T1000 (cell line): ENCODE results near the gene TGFB1I1.
"Not testable (repeated sequence)": the region's sequence is repeated elsewhere in the genome, so short reads cannot be mapped to it uniquely, and the experiment has no call there.

Experiments used
- DNase-seq: peaks from one replicate; lab custom pipeline; 2025; ENCODE audit warnings: mixed read lengths; lab: John Stamatoyannopoulos, UW

Gene TGFB1I1

DNA sequence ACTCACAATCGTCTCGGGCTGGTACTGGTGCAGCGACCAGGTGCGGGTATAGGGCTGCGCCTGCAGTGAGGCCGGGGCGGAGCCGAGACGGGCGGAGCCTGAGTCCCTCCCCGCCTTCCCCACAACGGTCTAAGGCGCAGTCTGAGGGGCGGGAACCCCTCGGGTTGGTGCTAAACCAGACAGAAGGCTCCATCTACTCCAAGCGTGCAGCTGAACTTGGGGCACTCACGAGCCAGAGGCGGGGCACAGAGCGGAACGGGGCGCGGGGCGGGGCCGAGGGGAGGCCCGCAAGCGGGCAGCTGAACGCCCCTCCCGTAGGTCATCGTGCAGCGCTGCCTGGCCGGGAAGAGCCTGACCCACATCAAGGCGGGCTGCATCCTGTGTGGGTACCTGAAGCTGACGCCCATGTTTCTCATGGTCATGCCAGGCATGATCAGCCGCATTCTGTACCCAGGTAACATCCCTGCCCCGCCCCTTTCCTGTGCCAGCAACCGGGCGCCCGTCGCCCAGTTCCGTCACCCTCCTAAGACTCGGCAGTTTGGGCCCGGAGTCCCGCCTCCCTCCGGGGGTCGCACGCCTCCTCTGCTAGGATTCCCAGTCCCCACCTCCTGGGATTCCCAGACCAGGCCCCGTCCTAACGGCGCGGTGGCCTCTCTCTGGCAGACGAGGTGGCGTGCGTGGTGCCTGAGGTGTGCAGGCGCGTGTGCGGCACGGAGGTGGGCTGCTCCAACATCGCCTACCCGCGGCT, 15.9 kb downstream of the TGFB1I1 start:
- DNase-seq: no peak

DNA sequence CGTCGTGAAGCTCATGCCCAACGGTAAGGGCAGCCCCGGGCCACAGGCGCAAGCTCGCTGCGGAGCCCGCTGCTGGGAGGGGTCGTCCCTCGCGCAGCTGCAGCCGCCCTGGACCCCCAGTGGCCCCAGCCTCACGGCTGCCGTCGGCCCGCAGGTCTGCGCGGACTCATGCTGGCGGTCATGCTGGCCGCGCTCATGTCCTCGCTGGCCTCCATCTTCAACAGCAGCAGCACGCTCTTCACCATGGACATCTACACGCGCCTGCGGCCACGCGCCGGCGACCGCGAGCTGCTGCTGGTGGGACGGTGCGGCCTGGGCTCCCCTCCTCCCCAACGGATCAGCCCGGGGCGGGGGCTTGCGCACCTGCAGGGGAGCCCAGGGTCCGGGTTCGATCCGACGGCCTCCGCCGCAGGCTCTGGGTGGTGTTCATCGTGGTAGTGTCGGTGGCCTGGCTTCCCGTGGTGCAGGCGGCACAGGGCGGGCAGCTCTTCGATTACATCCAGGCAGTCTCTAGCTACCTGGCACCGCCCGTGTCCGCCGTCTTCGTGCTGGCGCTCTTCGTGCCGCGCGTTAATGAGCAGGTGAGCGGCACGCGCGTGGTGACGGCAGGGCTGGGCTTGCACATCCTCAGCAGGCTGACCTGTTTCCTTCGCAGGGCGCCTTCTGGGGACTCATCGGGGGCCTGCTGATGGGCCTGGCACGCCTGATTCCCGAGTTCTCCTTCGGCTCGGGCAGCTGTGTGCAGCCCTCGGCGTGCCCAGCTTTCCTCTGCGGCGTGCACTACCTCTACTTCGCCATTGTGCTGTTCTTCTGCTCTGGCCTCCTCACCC, 16.7 kb downstream of the TGFB1I1 start:
- DNase-seq: no peak

DNA sequence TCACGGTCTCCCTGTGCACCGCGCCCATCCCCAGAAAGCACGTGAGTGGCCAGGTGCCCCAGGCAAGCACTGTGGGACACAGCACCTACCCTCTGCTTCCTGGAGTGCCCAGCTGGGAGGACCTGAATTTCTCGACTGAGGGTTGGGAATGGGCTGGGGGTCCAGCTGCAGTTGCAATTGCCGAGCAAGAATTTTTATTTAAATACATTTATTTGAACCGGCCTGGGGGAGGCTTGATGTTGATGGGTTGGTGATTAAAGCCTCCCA, 17.3 kb downstream of the TGFB1I1 start:
- DNase-seq: no peak

DNA sequence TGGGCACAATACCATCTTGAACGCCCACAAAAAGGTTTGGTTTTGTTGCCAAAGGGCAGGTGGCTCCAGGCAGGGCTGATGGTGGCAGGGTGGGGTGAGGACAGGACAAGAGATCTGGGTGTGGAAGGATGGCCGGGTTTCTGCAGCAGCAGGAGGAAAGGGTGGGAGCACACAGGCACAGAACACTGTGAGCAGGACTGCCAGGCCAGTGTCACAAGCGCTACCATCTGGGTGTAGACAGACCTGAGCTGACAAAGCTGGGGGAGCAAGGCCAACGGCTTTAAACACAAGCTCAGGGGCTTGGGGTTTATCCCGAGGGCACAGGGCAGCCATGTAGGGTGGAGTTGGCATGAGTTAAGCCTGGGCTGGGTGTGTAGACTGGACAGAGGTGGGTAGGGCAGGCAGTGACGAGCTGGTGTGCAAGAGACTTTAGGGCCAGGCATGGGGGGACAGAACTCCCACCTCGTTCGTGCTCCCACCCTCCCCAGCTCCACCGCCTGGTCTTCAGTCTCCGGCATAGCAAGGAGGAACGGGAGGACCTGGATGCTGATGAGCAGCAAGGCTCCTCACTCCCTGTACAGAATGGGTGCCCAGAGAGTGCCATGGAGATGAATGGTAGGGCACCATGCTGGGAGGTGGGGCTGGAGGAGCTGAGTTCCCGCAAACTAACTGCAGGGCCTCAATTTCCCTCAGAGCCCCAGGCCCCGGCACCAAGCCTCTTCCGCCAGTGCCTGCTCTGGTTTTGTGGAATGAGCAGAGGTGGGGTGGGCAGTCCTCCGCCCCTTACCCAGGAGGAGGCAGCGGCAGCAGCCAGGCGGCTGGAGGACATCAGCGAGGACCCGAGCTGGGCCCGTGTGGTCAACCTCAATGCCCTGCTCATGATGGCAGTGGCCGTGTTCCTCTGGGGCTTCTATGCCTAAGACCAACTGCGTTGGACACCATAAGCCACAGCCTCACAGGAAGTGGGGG, 17.9 kb downstream of the TGFB1I1 start:
- DNase-seq: no peak

DNA sequence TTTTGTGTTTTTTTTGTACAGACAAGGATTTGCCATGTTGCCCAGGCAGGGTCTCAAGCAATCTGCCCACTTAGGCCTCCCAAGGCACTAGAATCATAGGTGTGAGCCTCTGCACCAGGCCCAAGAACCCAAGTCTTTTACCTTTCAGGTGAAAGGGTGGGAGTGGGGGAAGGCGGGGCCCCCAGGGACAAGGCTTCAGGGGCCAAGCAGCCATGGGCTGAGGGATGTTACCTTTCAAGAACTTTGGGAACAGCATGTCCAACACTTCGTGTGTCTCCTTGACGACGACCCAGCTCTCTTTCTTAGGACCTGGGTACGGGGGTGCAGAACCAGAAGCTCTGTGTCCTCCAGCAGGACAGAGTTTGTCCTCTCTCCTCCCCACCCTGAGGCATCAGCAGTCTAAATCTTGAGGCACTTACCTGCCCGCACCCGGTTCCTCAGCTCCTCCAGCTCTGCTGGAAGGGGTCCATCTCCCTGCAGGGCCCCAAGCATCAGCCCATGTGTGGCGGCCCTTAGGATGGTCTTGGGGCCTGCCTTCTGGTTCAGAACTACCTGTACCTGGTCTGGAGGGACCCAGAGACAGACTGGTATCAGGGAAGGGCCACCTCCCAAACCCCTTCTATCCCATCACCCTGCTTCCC, 19.9 kb downstream of the TGFB1I1 start:
- DNase-seq: no peak

DNA sequence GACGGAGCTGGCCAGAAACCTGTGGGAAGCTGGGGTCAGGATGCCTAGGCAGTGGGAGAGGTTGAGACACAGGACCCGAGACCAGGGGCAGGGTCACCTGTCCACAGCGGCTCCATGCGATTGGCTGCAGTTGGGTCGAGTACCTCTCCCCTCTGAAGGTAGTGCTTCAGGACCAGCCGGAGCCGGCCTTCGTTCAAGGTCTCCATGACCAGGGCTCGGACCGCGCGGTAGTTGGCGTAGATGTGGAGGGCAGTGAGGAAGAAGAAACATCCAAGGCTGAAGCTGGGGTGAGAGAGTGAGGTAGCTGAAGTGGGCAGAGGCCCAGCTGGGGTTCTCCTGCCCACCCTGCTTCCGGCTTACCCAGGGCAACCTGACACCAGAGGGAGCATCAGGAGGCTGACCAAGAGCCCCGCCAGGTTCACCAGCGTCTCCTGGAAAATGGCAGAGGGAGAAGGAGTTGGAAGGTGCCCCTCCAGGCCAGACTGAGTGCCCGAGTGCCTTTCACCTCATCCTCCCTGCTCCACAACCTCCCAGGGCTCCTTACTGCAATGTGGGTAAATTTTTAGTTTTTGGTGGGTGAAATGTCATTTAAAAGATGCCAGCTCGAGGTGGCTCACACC, 21.7 kb downstream of the TGFB1I1 start:
- DNase-seq: no peak

DNA sequence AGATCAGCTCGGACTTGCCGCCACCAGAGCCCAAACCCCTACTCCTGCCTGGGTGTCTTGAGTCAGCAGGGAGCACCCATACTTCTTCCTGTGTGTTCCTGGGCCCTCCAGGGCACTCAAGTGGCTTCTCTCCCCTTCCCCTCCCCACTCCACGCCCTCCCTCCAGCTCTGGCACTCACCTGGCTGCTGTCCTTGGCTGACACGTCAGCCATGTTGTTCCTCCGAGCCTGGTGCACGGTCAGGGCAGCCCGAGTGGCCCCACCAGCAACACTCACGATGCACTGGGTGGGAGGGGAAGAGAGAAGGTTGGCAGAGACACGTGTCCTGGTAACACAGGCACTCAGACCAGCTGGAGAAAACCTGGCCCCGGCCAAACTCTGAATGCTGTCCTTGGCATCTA, 24.7 kb downstream of the TGFB1I1 start:
- no peak for DNase-seq

DNA sequence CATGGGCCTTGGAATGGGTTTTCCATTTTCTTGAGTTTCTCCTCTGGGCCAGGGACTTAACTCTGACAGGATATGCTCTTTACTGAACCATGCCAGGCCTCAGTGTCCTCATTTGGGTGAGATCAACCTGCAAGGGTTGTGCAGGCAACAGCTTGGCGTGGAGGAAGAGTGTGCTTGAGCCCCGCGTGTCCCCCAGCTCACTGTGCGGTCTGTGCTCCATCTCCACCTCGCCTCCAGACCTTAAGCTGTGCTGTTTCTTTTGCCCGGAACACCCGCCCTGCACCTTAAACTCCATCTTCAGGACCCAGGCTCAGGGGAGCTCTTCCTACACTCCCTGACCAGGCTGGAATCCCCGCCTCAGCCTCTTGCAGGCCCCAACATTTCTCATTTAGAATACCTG, 26.5 kb downstream of the TGFB1I1 start:
- DNase-seq: no peak

DNA sequence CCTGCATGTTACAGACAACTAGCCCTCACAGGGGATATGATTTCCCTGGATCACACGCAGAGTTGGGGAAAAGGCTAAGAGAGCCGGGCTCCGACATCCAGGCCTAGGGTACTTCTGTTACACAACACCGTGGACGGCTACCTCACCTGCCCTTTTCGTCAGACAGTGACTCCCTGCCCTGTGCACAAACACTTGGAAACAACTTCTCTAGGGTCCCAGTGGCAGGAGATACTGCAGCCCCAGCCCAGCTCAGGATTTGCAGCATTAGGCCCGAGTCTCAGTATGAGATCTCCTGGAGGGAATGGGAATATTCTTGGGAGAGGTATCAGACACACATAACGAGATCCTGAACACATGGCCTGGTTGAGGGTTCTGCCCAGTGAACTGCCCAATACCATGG, 28.0 kb downstream of the TGFB1I1 start:
- no peak for DNase-seq

DNA sequence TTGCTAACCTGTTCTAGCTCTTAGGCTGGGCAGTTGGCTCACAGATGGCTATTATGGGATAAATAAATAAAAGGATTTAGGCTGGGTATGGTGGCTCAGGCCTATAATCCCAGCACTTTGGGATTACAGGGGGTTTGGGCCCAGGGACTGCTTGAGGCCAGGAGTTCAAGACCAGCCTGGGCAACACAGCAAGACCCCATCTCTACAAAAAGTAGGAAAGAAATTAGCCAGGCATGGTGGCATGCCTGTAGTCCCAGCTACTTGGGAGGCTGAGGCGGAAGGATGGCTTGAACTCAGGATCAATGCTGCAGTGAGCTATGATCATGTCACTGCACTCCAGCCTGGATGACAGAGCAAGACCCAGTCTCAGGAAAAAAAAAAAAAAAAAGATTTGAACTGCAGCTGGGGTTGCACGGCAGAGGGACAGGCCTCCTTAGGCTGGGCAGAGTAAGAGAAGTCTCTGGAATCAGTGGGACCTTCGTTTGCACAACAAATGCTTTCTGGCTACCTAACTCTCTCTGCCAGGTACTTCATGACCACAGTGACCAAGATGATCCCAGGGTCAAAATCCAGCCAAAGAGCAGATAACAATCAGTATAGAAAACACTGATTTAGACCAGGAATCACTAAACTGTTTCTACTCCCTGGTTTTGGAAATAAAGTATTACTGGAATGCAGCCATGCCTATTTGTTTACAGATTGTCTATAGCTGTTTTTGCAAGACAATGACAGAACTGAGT, 29.4 kb downstream of the TGFB1I1 start:
- DNase-seq: no peak

DNA sequence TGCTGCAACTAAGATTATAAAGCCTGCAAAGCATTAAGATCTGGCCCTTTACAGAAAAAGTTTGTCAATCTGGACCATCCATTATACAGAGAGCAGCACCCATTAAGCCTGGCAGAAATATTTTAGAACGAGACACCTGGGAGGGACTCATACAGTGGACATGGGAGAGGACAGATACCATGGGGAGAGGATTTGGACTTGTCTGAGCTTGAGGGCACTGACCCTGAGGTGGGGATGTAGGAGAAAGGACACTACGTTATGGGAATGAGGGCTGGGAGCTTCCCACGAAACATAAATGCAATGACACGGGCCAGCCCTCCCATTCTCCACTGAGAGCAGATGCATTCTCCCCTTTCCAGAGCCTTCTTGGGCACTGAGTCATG, 30.0 kb downstream of the TGFB1I1 start:
- DNase-seq: no peak

DNA sequence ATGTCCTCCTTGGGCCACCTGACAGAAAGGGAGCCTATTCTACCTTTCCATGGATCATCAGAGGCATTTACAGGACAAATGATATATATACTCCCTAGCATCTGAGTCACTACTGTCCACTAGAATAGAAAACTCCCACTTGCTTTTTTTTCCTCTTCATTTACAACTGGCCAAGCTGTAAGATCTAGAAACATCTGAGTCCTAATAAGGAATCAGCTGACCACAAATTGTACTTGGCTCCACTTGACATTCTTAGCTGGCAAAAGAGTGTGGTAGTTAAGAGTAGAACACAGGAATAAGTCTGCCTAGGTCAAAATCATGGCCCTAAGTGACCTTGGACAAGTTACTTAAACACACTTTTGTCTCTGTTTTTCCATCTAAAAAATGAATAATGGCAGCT, 31.0 kb downstream of the TGFB1I1 start:
- no peak for DNase-seq

DNA sequence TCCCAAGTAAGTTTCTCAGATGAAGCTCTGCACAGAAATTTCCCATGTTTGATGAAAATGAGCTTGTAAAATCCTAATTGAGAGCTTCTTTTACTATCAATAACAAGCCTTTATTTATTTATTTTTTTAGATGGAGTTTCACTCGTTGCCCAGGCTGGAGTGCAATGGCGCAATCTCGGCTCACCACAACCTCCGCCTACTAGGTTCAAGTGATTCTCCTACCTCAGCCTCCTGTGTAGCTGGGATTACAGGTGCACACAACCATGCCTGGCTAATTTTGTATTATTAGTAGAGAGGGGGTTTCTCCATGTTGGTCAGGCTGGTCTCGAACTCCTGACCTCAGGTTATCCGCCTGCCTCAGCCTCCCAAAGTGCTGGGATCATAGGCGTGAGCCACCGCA, 31.6 kb downstream of the TGFB1I1 start:
- not testable (repeated sequence) for DNase-seq

DNA sequence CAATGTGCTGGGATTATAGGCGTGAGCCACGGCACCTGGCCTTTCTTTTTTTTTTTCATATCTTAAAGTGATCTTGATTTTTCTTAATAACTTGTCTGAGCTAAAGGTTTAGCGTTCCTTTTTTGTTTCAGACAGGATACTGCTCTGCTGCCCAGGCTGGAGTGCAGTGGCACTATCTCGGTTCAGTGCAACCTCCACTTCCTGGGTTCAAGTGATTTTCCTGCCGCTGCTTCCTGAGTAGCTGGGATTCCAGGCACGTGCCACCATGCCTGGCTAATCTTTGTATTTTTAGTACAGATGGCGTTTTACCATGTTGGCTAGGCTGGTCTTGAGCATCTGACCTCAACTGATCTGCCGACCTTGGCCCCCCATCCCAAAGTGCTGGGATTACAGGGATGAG, 32.2 kb downstream of the TGFB1I1 start:
- DNase-seq: no peak

DNA sequence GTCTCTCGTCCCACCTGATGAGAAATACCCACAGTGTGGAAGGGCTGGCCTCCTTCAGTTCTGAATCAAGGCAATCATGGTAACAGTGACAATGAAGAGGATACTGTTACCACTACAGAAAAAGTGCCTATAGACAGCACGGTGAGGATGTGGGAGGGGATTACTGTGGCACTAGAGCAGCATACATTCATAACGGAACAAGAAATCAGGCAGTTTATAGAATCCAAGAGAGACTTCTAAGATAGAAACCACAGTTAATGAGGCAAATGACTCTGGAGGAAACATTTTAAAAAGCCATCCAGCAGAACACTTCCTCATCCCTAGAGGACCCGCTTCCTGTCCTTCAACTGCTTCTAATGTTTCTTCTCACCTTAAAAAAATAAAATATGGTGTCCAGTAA, 33.5 kb downstream of the TGFB1I1 start:
- no peak for DNase-seq

DNA sequence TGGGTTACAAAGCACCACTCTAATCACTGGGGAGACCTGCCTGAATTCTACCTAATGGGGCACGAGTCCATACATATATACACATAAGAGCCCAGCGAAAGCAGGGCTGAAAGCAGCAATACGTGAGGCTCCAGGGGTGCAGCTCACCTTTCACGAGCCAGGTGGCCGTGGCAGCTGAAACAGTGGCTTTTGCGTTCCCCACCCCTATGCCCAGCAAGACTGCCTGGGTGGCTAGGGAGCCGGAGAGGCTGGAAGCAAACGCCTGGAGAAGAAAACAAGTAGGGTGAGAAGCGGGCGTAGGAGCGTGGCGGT, 35.6 kb downstream of the TGFB1I1 start:
- no peak for DNase-seq

DNA sequence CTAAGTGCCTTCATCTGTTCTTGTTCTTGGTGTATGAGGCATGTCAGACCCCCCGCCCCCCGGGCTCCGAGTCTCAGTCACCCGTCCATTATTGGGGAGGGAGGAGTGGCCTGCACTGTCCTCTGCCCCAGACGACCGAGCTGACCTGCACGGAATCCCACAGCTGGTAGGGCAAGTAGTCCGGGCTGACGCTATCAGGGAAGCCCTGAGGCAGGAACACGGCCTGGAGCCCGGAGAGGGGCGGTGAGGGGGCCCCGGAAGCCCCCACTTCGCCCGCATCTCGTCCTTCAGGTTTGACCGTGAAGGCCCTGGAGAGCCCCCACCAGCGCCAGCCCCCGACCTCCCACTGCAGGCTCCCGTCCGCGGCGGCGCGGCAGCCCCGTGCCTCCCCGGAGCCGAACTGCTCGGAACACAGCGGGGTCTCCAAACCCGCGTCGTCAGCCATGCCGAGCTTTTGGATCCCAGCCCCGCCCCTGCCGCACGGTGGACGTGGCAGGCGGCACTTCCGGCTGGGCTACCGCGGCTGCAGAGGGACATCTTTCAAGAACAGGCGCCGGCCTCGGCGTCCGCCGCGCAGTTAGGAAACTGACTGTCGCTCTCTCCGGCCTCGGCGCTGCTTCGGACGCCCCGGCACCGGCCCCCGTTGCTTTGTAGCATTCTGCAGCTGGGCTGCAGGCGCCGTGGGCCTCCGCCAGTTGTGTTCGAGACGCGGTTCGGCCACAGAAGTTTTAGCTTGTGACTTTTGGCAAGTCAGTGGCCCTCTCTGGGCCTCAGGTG, 36.2 kb downstream of the TGFB1I1 start, which contains the start of gene RUSF1:
RUSF1 (minus strand) TSS at position 463 of the 777 bp plus-strand sequence; CDS start at position 445, 18 bp downstream.
- DNase-seq: peak; percentile 69

DNA sequence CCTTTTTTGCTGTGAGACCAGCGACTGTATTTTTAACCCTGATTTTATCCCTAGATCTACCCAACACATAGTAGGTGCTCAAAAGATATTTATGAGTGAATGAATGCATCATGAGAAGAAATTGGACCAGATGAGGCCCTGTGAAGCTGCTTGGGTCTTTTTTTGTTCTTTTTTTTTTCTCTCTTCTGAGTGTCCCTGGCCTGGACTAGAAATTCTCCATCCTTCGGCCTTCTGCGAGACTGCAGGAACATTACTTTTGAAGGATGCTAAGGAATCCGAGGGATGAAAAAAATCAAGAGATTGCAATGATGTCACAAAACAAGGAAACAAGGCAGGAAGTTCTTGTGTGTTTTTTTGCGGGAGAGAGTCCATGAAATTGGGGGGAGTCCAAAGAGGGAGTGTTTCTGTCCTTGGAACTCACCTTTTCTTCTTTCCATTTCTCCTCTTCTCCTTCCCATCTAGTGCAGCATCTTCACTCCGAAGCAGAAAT, 36.8 kb downstream of the TGFB1I1 start:
- DNase-seq: no peak

DNA sequence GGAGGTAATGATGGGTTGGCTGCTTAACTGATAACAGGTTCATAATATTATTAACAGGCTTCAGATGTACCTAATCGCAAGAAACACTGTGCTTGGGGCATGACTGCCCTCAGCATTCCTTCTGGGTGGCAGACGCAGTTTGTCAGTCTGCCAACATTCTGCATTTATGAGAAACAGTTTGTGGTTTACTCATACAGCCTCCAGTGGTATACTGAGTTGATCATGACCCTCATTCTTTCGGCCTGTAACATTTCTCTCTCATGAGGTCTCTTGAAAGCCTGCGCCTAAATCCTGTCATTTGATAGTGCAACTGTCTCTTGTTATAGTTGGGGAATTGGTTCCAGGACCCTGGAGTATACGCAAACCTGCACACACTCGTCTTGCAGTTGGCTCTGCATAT, 41.2 kb downstream of the TGFB1I1 start:
- DNase-seq: peak; percentile 69

DNA sequence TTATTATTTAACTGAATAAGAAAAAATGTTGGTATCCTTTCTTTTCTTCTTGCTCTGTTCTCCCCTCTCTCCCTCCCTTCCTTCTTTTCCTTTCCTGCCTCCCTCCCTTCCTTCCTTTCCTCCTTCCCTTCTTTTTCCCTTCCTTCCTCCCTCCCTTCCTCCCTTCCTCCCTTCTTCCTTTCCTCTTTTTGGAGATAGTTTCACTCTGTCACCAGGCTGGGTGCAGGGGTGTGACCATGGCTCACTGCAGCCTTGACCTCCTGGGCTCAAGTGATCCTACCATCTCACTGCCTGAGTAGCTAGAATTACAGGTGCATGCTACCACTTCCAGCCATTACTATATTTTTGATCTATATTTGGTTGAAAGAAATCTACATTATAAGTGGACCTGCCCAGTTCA, 41.9 kb downstream of the TGFB1I1 start:
- no peak for DNase-seq
